Mucosa of descending colon (tissue), 3 donors: Measurements from ENCODE around the gene BCL11B. TPM values are rescaled to one million over a fixed set of nuclear protein-coding genes. Genes with fewer than 3 reads are reported as not detected.

Experiments
- ATAC-seq: fragments of 200-7000 bp; cut with Tn5 transposase; one replicate; pipeline ENCODE4 v1.9.1; 2020; ENCODE audit warnings: mild to moderate bottlenecking, moderate library complexity
- DNase-seq, 3 donors: peaks; one replicate each; pipeline ENCODE4 v3.0.0-alpha.2; 2020
- H3K36me3 ChIP-seq: fragments of 200-600 bp; one replicate; pipeline ENCODE4 v1.8.0; 2021; ENCODE audit warnings: low read depth, mild to moderate bottlenecking
- H3K4me1 ChIP-seq: fragments of 200-600 bp; one replicate; pipeline ENCODE4 v1.8.0; 2021; ENCODE audit warnings: low read depth, mild to moderate bottlenecking
- H3K4me3 ChIP-seq: fragments of 200-600 bp; one replicate; pipeline ENCODE4 v1.8.0; 2021; ENCODE audit warnings: mild to moderate bottlenecking
- H3K9me3 ChIP-seq: fragments of 200-600 bp; one replicate; pipeline ENCODE4 v1.8.0; 2021; ENCODE audit warnings: mild to moderate bottlenecking
- intact Hi-C, 2 donors: fragments of 100-400 bp; cut with DNase I in 1 of 2; cut with micrococcal nuclease in 1 of 2; formaldehyde crosslinking; loops; one replicate each; pipeline versions ENCODE4 v1.11.0 to v1.11.1; 2022; cut with DNase I, micrococcal nuclease
- total RNA-seq, 3 donors: library from RNA; stranded (reverse); fragmentation: NEBNext Ultra II Directional in 2 of 3; extraction: Animal tissue kit (Norgen Biotek cat#: 25700) in 2 of 3; gene quantifications; one replicate each; pipeline versions ENCODE4 v1.2.1 to v1.2.4, GENCODE V29; 2021 to 2023
- TF ChIP-seq, protein P1 (sequence below): fragments of 200-600 bp; IDR thresholded peaks from one replicate; pipeline ENCODE4 v1.8.0; 2022; ENCODE audit warnings: antibody characterized with exemption, mild to moderate bottlenecking
- donor health status: DM: no; HTN: no; CAD: no; lungs with moderate emphysema.
- donor health status: DM: no; HTN: no; CAD: no.
- donor health status: DM: no; HTN: yes; CAD: no.

Gene BCL11B
- total RNA-seq, 3 donors from 2014 or later: 2.5 to 5.6 (median 4.9) TPM

DNA sequence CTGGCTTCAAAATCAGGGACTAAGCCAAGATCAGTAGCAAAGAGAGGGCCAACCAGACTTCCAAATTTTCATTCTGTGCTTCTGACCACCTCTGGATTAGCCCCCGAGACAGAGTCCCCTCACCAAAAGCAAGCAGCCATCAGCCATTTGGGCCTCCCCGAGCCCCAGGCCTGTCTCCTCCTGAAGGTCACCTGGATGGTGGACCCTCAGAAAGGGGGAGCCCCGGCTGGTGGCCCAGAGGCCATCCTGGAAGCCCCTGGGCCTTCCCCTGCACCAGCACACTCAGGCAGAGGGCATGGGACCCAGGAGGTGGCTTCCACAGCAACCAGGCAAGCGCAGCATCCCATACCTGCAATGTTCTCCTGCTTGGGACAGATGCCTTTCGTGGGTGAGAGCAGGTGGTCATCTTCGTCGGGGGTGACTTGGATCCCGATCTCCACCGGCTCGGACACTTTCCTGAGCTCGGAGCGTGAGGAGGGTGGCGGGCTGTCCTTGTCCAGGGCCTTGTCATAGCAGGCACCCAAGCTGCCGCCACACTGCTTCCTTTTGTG is 14.8 kb downstream of the BCL11B start:
- H3K9me3 ChIP-seq: no peaks in the 10 kb centered on the region
- intact Hi-C loops: no loop called here
- H3K4me3 ChIP-seq: no peak overlapping the region
- TF ChIP-seq, protein P1, sequence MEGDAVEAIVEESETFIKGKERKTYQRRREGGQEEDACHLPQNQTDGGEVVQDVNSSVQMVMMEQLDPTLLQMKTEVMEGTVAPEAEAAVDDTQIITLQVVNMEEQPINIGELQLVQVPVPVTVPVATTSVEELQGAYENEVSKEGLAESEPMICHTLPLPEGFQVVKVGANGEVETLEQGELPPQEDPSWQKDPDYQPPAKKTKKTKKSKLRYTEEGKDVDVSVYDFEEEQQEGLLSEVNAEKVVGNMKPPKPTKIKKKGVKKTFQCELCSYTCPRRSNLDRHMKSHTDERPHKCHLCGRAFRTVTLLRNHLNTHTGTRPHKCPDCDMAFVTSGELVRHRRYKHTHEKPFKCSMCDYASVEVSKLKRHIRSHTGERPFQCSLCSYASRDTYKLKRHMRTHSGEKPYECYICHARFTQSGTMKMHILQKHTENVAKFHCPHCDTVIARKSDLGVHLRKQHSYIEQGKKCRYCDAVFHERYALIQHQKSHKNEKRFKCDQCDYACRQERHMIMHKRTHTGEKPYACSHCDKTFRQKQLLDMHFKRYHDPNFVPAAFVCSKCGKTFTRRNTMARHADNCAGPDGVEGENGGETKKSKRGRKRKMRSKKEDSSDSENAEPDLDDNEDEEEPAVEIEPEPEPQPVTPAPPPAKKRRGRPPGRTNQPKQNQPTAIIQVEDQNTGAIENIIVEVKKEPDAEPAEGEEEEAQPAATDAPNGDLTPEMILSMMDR: no peak
- peak in 1 of 3 donors; percentile 20 for DNase-seq
- ATAC-seq: no peak
- no peaks in the 10 kb centered on the region for H3K36me3 ChIP-seq
- no peaks in the 10 kb centered on the region for H3K4me1 ChIP-seq

DNA sequence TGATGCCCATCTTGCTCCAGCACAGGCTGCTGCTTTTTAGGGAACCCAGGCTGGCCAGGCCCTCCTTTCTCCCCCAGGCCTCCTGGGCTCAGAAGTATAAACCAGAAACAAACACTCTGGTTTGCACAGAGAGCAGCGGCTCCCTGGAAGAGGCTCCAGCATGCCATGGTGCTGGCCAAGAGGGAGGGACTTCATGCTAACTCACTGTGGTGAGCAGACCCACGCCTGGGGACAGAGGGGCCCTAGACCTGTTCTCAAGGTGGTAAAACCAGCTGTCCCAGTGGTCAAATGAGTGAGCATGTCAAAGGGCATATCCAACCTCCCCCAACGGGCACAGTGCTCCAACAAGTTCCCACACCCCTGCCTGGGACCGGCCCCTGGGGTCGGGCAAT is 15.5 kb downstream of the BCL11B start:
- Histone ChIP-seq H3K4me3 (no peak overlapping the region), H3K36me3 (no peaks in the 10 kb centered on the region), H3K4me1 (no peaks in the 10 kb centered on the region), H3K9me3 (no peaks in the 10 kb centered on the region)
- no peak for DNase-seq
- ATAC-seq: no peak
- intact Hi-C loops: no loop called here
- TF ChIP-seq, protein P1: no peak

DNA sequence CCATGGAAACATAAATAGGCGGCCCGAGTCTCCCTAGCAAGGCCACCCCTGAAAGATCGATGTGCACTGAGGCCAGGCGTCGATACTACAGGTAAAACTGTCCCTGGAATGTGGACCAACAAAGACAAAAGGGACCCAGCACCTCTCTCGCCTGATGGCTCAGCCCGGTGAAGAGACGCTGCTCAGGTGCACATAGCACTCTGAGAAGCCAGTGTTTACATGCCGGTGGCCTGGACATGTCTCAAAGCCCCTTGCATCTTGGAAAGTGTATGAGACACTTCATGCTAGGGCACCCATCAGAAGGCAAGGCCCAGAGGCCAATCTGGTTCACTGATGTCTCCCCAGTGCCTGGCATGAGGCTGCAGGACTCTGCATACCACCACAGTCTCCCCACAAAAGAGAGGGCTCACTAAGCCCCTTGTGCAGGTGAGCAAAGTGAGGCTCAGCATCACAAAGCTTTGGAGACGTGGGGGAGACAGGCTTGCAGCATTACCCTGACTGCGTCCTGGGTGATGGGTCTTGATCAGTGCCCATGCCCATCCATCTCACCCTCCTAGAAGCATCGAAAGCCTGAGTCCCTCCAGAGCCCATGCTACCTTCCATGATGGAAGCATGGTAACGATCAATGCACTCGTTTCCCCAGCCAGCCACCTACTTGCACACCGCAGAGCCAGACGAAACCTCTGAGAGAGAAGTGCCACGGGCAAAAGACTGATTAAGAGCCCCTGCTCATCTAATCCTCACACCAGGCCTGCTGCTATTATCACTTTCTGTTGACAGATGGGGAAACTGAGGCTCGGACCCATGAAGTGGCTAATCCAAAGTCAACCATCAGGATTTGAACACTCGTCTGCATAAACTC is 16.1 kb downstream of the BCL11B start:
- no peaks in the 10 kb centered on the region for H3K9me3 ChIP-seq
- peak in 1 of 3 donors; percentile 22 for DNase-seq
- TF ChIP-seq, protein P1: no peak

DNA sequence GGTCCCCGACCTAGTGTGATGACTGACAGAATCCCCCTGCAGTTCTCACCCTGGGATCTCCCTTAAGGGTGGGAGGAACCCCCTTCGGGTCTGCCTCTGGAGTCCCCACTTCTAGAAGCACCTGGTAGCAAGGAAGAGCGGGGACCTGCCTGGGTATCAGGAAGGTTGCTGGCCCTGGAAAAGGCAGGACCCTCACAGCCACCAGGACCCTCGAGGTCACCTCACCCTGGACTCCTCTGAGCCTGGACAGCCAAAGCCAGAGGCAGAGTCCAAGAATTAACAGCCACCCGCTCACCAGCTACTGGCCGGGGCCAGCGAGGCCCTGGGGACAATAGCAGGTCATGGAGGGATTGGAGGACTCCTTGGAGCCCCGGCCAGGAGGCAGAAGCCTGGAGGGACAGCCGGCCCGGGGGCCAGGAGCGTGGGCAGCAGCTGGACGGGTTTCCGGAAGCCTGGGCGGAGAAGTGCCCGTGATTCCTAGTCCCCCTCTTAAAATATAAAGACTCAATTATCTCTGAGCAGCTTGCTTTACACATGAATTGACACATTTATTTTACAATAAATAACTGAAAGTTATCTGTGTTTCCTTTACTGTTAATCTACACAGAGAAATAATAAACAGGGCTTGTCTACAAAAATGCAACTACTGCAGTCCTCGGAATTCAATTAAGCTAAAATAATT is 17.5 kb downstream of the BCL11B start:
- H3K4me1 ChIP-seq: no peaks in the 10 kb centered on the region
- no peaks in the 10 kb centered on the region for H3K36me3 ChIP-seq
- ATAC-seq (no peak), DNase-seq (peak in 1 of 3 donors; percentile 19)
- no peaks in the 10 kb centered on the region for H3K9me3 ChIP-seq
- TF ChIP-seq, protein P1: no peak
- no peak overlapping the region for H3K4me3 ChIP-seq
- intact Hi-C loops: no loop called here

More for the DNA sequence above, 16.1 kb downstream of the BCL11B start:
- Histone ChIP-seq H3K4me3 (no peak overlapping the region), H3K4me1 (no peaks in the 10 kb centered on the region), H3K36me3 (no peaks in the 10 kb centered on the region)
- intact Hi-C loops: no loop called here
- ATAC-seq: no peak

DNA sequence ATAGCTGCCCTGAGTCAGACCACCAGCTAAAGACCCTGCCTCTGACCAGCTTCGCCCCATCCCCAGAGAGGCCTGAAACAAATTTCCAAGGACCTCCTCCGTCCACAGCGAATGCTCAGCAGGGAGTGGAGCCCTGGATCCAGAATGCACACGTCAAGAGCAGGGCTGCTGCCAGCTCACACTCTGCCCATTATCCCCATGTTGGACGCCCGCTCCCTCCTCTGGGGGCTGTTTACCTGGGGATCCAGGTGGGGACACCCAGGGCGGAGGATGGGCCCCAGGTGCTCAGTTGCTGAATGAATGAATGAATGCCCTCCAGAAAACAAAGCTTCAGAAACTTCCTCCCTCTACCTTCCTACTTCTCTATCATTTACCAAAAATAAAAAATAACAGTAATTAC is 18.1 kb downstream of the BCL11B start:
- intact Hi-C loops: no loop called here
- DNase-seq: no peak

More for the DNA sequence above, 18.1 kb downstream of the BCL11B start:
- H3K9me3 ChIP-seq: no peaks in the 10 kb centered on the region
- TF ChIP-seq, protein P1: no peak
- no peaks in the 10 kb centered on the region for H3K36me3 ChIP-seq
- H3K4me1 ChIP-seq: no peaks in the 10 kb centered on the region
- no peak overlapping the region for H3K4me3 ChIP-seq
- no peak for ATAC-seq
